Rectal smooth muscle tissue (tissue), 1 donor: Measurements from ENCODE around the gene GLCCI1.
"Not testable (repeated sequence)": the region's sequence is repeated elsewhere in the genome, so short reads cannot be mapped to it uniquely, and the experiment has no call there.

Experiments used
- H3K27ac ChIP-seq: one replicate; pipeline ENCODE4 v1.7.0; 2013; ENCODE audit warnings: low read depth, low read length, inconsistent platforms
- H3K27me3 ChIP-seq: one replicate; pipeline ENCODE4 v1.7.0; 2013; ENCODE audit warnings: low read length; ENCODE audit not compliant: control insufficient read depth, insufficient read depth
- H3K36me3 ChIP-seq: one replicate; pipeline ENCODE4 v1.7.0; 2013; ENCODE audit warnings: low read length; ENCODE audit not compliant: control insufficient read depth, insufficient read depth
- H3K4me1 ChIP-seq: one replicate; pipeline ENCODE4 v1.7.0; 2013; ENCODE audit warnings: low read length; ENCODE audit not compliant: control insufficient read depth, insufficient read depth
- H3K4me3 ChIP-seq: one replicate; pipeline ENCODE4 v1.7.0; 2013; ENCODE audit warnings: low read length
- H3K9ac ChIP-seq: one replicate; pipeline ENCODE4 v1.7.0; 2013; ENCODE audit warnings: low read length

GLCCI1 gene

DNA sequence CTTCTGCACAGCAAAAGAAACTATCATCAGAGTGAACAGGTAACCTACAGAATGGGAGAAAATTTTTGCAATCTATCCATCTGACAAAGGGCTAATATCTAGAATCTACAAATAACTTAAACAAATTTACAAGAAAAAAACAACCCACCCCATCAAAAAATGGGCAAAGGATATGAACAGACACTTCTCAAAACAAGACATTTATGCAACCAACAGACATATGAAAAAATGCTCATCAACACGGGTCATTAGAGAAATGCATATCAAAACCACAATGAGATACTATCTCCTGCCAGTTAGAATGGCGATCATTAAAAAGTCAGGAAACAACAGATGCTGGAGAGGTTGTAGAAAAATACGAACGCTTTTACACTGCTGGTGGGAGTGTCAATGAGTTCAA lies 132.7 kb downstream of the GLCCI1 start:
- H3K27me3 ChIP-seq, H3K4me3 ChIP-seq, H3K4me1 ChIP-seq, H3K36me3 ChIP-seq, H3K9ac ChIP-seq, H3K27ac ChIP-seq: not testable (repeated sequence)

DNA sequence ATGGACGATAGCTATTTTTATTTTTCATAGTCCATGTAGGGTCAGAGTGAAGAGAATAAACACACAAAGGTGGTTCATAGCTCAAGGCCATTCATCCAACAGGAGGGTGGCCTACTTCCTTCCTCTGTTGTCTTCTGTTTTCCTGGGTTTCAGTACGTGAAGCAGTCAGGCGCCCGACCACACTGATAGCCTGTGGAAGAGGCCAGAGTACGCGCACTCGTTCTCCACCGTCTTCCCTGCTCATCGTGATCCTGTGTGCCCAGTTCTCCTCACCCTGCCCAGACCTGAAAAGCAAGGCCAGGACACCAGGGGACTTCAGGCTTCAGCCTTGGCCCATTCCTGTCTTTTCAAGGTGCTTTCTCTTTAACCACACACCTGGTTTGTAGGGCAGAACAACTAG lies 134.7 kb downstream of the GLCCI1 start:
- H3K9ac ChIP-seq: no peak overlapping the region
- no peaks in the 10 kb centered on the region for H3K36me3 ChIP-seq
- H3K27ac ChIP-seq: no peak overlapping the region
- H3K27me3 ChIP-seq: no peaks in the 10 kb centered on the region
- no peak overlapping the region for H3K4me3 ChIP-seq
- H3K4me1 ChIP-seq: no peaks in the 10 kb centered on the region

DNA sequence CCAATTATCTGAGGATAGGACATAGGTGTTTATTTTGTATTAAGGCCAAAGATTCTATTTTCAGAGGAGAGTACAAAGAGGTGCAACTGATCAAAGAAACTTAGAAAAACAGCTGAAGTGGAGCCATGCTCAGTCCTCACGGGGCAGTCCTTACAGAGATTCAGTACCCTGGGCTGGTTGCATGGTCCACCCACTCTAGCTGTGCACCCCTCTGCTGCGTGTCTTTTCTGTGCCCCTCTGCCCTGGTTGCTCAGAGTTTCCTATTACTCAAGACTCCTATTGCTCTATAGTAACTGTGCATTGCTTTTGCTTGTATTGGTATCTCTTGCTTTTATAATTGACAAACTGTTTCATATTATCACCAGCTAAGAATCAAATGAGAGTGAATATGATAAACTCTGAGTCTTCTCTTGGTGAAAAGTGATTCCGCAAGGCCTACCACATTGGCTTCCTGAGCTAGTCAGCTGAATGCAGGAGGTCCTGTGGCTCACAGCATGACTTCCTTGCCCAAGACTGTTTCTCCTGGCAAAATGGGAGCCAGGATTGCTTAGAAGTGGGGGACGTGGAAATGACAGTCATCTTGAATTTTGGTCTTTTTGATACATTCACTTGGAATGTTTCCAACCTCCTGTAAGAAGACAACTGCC lies 137.0 kb downstream of the GLCCI1 start:
- Histone ChIP-seq H3K27ac (no peak overlapping the region), H3K27me3 (no peaks in the 10 kb centered on the region), H3K9ac (no peak overlapping the region), H3K36me3 (no peaks in the 10 kb centered on the region), H3K4me3 (no peak overlapping the region), H3K4me1 (no peaks in the 10 kb centered on the region)

DNA sequence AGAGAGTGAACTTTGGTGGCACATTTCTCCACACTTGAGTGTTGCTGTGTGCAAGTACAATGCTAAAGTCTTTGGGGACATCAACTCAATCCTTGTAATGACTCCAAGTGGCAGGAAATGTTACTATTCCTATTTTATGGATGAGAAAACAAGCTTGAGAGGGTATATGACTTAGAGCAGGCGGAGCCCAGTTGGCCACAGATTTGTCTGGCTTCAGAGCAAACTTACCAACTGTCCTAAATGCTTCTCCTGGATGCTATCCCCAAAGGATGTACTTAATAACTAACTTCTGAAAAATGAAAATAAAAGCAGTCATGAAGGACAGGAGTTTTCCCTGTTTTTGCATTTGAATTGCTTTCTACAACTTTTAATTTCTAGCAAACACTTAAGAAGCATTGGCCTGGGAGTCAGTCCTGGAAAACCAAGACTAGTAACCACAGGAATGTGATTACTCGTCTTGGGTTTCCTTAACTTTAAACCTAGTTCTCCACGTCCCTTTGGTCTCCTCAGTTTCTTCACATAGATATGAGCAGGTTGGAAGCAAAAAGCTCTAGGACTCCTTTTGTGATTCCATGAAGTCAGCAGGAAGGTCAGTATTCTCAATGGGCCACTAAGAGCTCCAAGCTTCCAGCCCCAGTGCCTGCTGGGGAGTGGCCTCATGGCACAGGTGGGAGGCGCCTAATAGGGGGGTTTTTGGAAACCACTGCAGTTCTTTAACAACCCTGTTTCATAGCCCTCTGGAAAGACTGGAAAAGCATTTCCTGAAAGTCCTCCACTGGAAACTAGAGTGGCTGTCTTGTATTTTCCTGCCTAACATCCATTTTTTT lies 140.8 kb downstream of the GLCCI1 start:
- Histone ChIP-seq H3K27ac (no peak overlapping the region), H3K36me3 (no peaks in the 10 kb centered on the region), H3K4me3 (no peak overlapping the region), H3K4me1 (no peaks in the 10 kb centered on the region), H3K9ac (no peak overlapping the region), H3K27me3 (no peaks in the 10 kb centered on the region)

DNA sequence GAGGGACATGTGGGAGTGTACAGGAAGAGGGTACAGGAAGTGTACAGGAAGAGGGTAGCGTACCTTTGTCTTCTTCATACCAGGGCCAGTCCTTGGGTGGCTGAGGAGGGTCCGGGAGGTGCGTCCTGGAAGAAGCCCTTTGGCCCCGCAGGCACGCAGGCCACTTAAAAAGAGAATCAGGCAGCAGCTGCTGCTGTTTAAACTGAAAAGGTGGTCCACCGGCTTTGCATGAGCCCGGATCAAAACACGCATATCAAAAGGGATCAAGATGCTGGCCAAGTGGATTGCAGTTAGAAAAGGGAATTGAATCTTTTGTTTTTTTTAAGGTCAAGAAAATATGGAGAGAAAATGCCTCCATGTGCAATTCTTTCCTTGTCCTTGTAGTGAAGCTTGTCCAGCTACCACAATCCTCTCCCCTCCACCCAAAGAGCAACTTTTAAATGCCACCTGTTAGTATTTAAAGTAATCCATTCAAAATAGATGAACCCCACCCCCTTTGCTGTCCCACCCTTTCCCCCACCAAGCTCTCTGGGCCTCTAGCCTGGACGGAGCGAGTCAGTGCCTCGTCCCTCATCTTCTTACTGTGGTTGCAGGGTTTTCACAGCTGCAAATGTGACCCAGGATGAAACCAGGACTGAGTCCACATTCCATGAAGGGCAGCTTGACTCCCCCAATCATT lies 142.8 kb downstream of the GLCCI1 start:
- H3K27me3 ChIP-seq: no peaks in the 10 kb centered on the region
- no peaks in the 10 kb centered on the region for H3K4me1 ChIP-seq
- H3K27ac ChIP-seq: no peak overlapping the region
- H3K4me3 ChIP-seq: no peak overlapping the region
- H3K9ac ChIP-seq: no peak overlapping the region
- H3K36me3 ChIP-seq: no peaks in the 10 kb centered on the region

DNA sequence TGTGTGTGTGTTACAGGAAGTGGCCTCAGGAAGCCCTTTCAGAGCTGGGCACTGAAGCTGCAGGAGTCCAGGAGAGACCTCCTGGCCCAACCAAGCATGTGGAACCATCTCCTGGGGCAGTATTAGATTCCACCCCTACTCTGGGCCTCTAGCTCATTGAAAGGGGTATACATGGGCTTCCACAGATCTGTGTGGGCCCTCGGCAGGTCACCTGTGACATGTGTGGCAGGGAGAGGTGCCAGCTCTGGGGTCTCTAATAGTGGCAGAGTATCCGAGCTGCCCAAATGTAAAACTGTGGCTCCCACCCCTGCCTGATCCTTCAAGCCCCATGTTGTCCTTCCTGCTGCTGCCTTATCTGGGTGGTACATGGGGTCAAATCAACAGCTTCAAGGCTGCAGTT lies 144.1 kb downstream of the GLCCI1 start:
- Histone ChIP-seq H3K4me1 (no peaks in the 10 kb centered on the region), H3K27me3 (no peaks in the 10 kb centered on the region), H3K36me3 (no peaks in the 10 kb centered on the region), H3K27ac (no peak overlapping the region), H3K4me3 (no peak overlapping the region), H3K9ac (no peak overlapping the region)

DNA sequence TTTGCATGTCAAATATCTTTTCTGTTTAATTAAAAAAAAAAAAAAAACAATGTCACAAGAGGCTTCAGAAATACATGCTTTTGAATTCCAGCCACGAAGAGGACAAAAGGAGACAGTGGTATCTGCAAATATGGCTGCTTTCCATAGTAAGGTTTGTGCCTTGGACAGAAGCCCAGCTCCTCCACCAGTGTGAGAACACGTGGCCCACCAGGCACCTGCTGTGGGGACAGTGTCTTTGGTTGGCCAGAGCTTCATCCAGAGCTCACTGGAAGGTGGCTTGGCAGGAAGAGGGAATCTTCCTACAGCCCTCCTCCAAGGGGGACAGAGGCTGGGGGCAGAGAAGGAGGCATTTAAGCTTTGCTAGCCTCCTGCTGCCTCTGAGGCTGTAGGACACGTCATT lies 144.6 kb downstream of the GLCCI1 start:
- Histone ChIP-seq H3K27me3 (no peaks in the 10 kb centered on the region), H3K9ac (no peak overlapping the region), H3K27ac (no peak overlapping the region), H3K36me3 (no peaks in the 10 kb centered on the region), H3K4me3 (no peak overlapping the region), H3K4me1 (no peaks in the 10 kb centered on the region)

DNA sequence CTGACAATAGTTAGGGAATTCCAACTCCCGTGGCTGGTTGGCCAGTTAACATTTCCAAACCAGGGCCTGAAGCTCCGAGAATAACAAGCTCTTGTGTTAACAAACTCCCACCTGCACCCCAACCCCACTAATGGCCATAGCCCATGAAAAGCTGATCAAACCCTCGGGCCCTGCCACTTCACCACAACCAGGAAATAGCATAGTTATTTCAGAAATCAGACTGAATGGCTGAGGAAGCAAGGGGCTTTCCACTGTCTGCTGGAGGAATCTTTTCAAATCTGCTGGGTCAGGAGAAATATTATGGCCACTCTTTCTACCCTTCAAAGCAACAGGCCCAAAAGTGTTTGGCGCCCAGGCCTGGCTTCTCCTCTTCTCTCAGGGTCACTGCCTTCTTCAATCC lies 145.6 kb downstream of the GLCCI1 start:
- no peaks in the 10 kb centered on the region for H3K4me1 ChIP-seq
- no peak overlapping the region for H3K9ac ChIP-seq
- no peaks in the 10 kb centered on the region for H3K36me3 ChIP-seq
- no peaks in the 10 kb centered on the region for H3K27me3 ChIP-seq
- H3K4me3 ChIP-seq: no peak overlapping the region
- H3K27ac ChIP-seq: no peak overlapping the region

DNA sequence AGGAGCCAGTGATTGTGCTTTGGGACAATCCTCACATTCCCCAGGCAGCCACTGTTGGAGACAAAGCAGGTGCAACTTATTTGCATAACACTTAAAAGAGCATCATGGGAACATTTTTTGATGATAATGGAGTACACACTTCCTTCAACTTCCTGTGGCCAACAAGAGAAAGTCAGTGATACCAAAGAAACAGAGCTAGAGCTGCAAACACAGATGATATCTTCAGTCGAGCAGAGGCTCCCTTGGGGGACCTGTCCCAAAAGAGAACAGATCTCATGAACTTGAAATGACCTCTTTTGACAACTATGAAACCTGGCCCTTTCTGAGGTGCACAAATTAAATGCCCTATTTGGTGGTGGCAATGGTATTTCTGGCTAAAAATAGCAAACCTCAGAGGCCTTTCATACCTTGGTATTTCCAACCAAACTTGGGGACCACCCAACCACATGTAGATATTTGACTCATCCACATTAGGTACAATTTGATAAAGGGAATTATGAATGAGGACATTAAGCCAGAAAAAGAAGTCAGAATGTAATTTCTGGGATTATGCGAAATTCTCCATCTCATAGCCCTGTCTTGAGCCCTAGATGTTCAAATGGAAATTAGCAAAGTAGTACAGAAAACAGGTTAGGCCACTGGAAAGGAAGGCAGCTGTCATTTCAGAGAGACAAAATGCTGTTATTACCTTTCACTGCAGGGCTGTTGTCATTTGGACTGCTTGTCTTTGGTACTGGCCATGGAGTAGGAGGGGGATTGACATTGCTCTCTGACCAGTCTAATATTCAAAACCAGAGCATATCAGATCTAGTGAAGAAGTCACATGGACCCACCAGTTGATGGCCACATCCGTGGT lies 147.2 kb downstream of the GLCCI1 start:
- no peak overlapping the region for H3K27ac ChIP-seq
- no peaks in the 10 kb centered on the region for H3K27me3 ChIP-seq
- H3K36me3 ChIP-seq: no peaks in the 10 kb centered on the region
- no peak overlapping the region for H3K9ac ChIP-seq
- H3K4me3 ChIP-seq: no peak overlapping the region
- H3K4me1 ChIP-seq: no peaks in the 10 kb centered on the region

DNA sequence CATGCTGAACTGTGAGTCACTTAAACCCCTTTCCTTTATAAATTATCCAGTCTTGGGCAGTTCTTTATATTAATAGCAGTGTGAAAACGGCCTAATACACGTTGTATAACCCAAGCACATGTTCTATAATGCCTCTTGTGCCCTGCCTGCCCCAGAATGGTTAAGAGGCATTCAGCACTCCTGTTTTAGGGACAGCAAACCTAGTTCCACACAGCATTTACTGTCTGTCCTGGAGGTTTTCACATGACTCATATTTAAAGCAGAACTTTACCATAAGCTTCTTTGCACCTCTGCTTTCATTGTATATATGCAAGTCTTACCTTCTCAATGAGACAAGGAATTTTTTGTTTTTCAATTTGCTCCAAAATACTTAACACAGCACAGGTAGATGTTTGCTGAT lies 148.6 kb downstream of the GLCCI1 start:
- Histone ChIP-seq H3K9ac (no peak overlapping the region), H3K4me3 (no peak overlapping the region), H3K36me3 (no peaks in the 10 kb centered on the region), H3K27ac (no peak overlapping the region), H3K4me1 (no peaks in the 10 kb centered on the region), H3K27me3 (no peaks in the 10 kb centered on the region)

DNA sequence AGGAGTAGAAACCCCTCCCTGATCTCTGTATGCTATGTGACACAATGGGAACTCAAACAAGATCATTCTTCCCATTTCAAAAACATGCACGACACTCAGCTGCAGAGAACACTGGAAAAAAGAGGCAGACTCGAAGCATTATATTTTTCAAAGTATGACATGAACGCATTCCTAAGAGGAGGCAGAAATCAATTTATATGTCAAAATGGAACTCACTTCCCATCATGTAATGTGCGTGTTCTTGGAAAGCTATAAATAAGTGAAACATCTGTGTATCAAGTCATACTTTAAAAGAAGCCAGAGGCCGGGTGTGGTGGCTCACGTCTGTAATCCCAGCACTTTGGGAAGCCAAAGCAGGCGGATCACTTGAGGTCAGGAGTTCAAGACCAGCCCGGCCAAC lies 150.7 kb downstream of the GLCCI1 start:
- Histone ChIP-seq H3K4me3 (no peak overlapping the region), H3K27me3 (no peaks in the 10 kb centered on the region), H3K27ac (no peak overlapping the region), H3K4me1 (no peaks in the 10 kb centered on the region), H3K9ac (no peak overlapping the region), H3K36me3 (no peaks in the 10 kb centered on the region)

DNA sequence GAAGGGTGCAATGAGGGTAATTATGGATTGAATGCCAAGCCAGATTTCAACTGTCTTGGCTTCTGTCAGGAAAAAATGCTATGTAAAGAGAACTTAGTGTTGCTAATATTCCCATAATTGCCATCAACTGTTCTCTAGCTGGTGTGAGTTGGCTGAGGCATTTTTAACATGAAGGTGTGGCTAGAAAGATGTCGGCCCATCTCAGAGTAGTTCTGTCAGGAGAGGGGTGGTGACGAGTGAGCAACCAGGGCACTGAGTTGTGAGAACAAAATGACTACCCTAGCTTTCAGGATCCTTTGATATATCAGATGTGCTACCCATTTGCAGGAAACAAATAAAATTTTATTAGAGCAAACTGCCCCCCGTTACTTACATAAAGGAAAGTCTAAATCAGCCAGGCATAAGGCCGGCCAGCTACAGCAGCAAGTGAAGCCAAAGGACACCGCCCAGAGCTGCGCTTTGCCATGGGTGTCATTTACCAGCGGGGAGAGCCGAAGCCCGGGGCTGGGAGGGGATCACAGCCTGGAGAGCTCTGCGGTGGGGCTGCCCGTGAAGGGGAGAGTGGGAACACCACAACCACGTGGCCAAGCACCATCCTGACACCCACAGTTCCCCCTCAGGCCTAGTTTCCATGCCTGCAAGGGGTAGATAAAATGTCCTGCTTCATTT lies 151.9 kb downstream of the GLCCI1 start:
- Histone ChIP-seq H3K4me3 (no peak overlapping the region), H3K27ac (no peak overlapping the region), H3K27me3 (no peaks in the 10 kb centered on the region), H3K9ac (no peak overlapping the region), H3K36me3 (no peaks in the 10 kb centered on the region), H3K4me1 (no peaks in the 10 kb centered on the region)
